GM04504 (cell line): ENCODE data around the gene RAB43.

Experiments used
- DNase-seq: peaks from one replicate; pipeline ENCODE4 v3.0.0-alpha.2; 2012; ENCODE audit warnings: low read depth

Gene RAB43

GRCh38 chr3:129038121-129038855, 83.3 kb downstream of the RAB43 start:
- no peak for DNase-seq
